Ovary (tissue), 9 donors: ENCODE measurements around the gene ACTN1. TPM values are rescaled to one million over a fixed set of nuclear protein-coding genes. Genes with fewer than 3 reads are reported as not detected.

Source experiments
- DNase-seq, 5 donors: peaks; one replicate each; pipeline ENCODE4 v3.0.0-alpha.2; 2019 to 2020
- H3K27ac ChIP-seq, 2 donors: fragments of 200-600 bp; one replicate each; pipeline versions ENCODE4 v1.5.1 to v1.8.0; 2019 to 2022
- H3K27me3 ChIP-seq: fragments of 200-600 bp; one replicate; pipeline ENCODE4 v1.8.0; 2022
- H3K36me3 ChIP-seq: fragments of 200-600 bp; sonication (generic); one replicate; pipeline ENCODE4 v1.5.1; 2019
- H3K4me1 ChIP-seq: one replicate; pipeline ENCODE4 v1.8.1; 2013; ENCODE audit warnings: mild to moderate bottlenecking, moderate library complexity; ENCODE audit not compliant: insufficient read depth
- H3K4me3 ChIP-seq: fragments of 200-600 bp; sonication (generic); one replicate; pipeline ENCODE4 v1.5.1; 2017
- H3K9me3 ChIP-seq, 2 donors: fragments of 200-600 bp in 1 of 2; sonication (generic) in 1 of 2; one replicate each; pipeline versions ENCODE4 v1.5.1 to v1.8.1; 2013 to 2019; ENCODE audit warnings: mild to moderate bottlenecking in 1 of 2, moderate library complexity in 1 of 2
- EP300 ChIP-seq: sonication (generic); formaldehyde crosslinking; IDR thresholded peaks from one replicate; pipeline ENCODE4 v1.6.1; 2017; ENCODE audit warnings: antibody characterized with exemption
- POLR2A ChIP-seq: fragments of 450-650 bp; IDR thresholded peaks from one replicate; pipeline ENCODE4 v1.6.1; 2017; ENCODE audit warnings: antibody characterized with exemption, mild to moderate bottlenecking, moderate library complexity
- WGBS, 3 donors: extraction: QIAGEN DNeasy Blood & Tissue Kit in 1 of 3; methylation state at CpG; one replicate each; pipeline versions ENCODE4 v1.1.5 to v1.1.7; 2013 to 2017; 5-methylcytosine and 5-hydroxymethylcytosine counted together
- intact Hi-C, 4 donors: fragments of 100-400 bp; cut with DNase I; formaldehyde crosslinking; loops; one replicate each; pipeline versions ENCODE4 v1.11.0 to v1.15.1; 2022 to 2023
- polyA plus RNA-seq, 2 donors: library from polyadenylated mRNA; stranded (reverse); fragments of 200-250 nt in 1 of 2; fragments of 350-450 nt in 1 of 2; fragmentation: Illumina TruSeq in 1 of 2; extraction: RNeasy Lipid Tissue Mini Kit (QIAGEN cat#74804) in 1 of 2; gene quantifications; one replicate each; pipeline ENCODE4 v1.2.3, GENCODE V29; 2013 to 2014
- total RNA-seq, 7 donors: library from RNA; depleted of rRNA in 2 of 7; stranded (reverse); fragments of >200 nt in 2 of 7; fragmentation: NEBNext Ultra II Directional in 3 of 7; extraction: Animal tissue kit (Norgen Biotek cat#: 25700) in 3 of 7; gene quantifications; one replicate each; pipeline versions ENCODE4 v1.1.0 to v1.2.4, GENCODE V29; 2016 to 2023
- TF ChIP-seq, protein P1 (sequence below), 3 donors: fragments of 450-650 bp in 2 of 3; fragments of 200-600 bp in 1 of 3; IDR thresholded peaks; one replicate each; pipeline versions ENCODE4 v1.5.1 to v1.8.0; 2016 to 2022; ENCODE audit warnings: antibody characterized with exemption in 3 of 3, mild to moderate bottlenecking in 1 of 3
- donor health status: DM: no; HTN: no; CAD: no; lungs with moderate emphysema.
- donor health status: DM: no; HTN: no; CAD: no.
- donor health status: Bipolar disorder and iron deficiency.
- donor health status: DM: yes; HTN: yes; CAD: no.
- donor health status: DM: no; HTN: no; CAD: no.
- donor health status: DM: yes; HTN: yes; CAD: no.

The ACTN1 gene
- total and polyA plus RNA-seq, 9 donors = 39.0 to 203 (median 138) TPM

DNA sequence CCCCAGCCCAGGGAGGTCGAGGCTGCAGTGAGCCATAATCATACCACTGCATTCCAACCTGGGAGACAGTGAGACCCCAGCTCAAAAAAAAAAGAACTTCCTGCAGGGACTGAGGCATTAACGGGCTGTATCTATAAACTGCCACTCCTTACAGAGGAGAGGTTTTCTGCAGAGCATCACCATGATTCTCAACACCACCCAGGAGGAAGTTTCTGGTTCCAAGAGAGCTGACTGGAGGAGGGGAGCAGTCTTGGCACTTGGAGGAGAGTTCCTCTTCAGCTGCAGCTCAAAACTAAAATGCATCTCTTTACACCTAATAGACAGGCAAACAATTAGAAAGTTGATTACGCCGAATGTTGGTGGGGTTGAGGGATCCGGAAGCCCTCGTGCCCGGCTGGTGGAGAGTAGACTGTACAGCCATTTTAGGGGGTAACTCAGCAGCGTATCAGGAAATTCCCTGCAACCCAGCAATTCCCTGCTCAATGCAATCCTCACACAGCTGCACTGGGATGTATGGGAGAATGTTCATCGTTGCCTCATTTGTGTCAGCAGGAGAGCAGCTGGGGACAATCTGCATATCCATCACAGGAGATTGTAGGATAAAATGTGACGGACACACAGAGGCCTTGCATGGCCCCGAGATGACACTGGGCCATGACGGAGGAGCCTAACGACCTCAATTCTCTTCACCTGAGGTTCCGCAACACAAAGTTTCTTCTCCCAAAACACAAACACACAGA is 36.6 kb downstream of the ACTN1 start:
- TF ChIP-seq POLR2A = no peak
- no peak for TF ChIP-seq EP300
- TF ChIP-seq, protein P1, sequence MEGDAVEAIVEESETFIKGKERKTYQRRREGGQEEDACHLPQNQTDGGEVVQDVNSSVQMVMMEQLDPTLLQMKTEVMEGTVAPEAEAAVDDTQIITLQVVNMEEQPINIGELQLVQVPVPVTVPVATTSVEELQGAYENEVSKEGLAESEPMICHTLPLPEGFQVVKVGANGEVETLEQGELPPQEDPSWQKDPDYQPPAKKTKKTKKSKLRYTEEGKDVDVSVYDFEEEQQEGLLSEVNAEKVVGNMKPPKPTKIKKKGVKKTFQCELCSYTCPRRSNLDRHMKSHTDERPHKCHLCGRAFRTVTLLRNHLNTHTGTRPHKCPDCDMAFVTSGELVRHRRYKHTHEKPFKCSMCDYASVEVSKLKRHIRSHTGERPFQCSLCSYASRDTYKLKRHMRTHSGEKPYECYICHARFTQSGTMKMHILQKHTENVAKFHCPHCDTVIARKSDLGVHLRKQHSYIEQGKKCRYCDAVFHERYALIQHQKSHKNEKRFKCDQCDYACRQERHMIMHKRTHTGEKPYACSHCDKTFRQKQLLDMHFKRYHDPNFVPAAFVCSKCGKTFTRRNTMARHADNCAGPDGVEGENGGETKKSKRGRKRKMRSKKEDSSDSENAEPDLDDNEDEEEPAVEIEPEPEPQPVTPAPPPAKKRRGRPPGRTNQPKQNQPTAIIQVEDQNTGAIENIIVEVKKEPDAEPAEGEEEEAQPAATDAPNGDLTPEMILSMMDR (IDR thresholded peaks at IDR 0.05) = no peak
- Histone ChIP-seq H3K27me3 (no peaks in the 10 kb centered on the region), H3K9me3 (no peaks in the 10 kb centered on the region), H3K4me3 (no peak overlapping the region), H3K4me1 (peaks cover 27% of the 10 kb centered on the region), H3K36me3 (no peaks in the 10 kb centered on the region), H3K27ac (no peak overlapping the region)
- no peak for DNase-seq
- intact Hi-C loops = no loop called here
- WGBS, 3 donors = 57 to 73% (median 70%) methylated on average over 14 of the region's 14 CpGs

DNA sequence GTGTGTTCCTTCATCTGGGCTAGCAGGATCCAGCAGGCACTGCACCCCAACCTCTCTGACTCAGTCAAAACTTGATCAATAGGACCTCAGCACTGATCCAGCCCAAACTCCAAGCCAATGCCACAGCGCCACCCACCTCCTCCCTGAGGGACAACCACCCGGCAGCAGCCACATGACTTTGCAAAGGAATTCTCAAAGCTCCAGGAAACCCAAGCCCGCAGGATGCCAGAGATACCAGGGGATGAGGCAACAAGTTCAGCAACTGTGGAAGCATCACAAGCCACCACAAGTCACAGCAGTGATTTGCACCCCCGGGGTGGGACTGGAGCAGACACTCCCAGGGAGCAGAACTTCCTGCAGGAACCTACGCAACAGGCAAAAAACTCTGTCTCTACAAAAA is 37.3 kb downstream of the ACTN1 start:
- no peak for DNase-seq
- no peak overlapping the region for H3K4me3 ChIP-seq
- TF ChIP-seq, protein P1 (IDR thresholded peaks at IDR 0.05) = no peak
- TF ChIP-seq EP300 (no peak), POLR2A (no peak)
- no peaks in the 10 kb centered on the region for H3K36me3 ChIP-seq
- no peaks in the 10 kb centered on the region for H3K9me3 ChIP-seq
- no peaks in the 10 kb centered on the region for H3K27me3 ChIP-seq
- WGBS, 3 donors = 55 to 85% (median 55%) methylated on average over 5 of the region's 5 CpGs
- no peak overlapping the region for H3K27ac ChIP-seq
- H3K4me1 ChIP-seq = peaks cover 26% of the 10 kb centered on the region
- intact Hi-C loops = no loop called here

DNA sequence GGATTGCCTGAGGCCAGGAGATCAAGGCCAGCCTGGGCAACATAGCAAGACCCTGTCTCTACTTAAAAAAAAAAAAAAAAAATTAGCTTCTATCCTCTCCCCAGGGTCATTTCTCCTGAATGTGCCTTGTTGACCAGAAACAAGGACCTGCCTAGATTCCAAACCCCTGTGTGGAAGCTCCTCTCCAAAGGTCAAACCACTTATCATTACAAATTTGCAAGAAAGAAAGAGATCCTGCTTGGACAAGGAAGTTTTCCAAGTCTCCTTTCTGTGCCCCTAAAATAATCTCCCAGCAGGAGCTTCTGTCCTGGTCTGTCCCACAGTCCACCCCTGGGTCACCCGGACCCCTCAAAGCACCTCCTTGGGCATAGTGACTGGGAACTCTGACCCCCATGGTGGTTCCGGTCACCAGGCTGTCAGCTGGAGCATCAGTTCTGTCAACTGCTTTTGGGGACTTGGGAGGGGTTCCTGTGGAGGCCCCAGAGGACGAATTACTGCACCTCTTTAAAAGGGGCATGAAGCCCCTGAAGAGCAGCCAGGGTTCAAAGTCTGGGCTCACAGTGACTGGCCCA is 38.4 kb downstream of the ACTN1 start:
- Histone ChIP-seq H3K36me3 (no peaks in the 10 kb centered on the region), H3K4me3 (no peak overlapping the region), H3K9me3 (no peaks in the 10 kb centered on the region), H3K4me1 (peaks cover 32% of the 10 kb centered on the region), H3K27ac (no peak overlapping the region), H3K27me3 (no peaks in the 10 kb centered on the region)
- WGBS, 3 donors = 80 to 91% (median 88%) methylated on average over 3 of the region's 3 CpGs
- intact Hi-C loops = no loop called here
- DNase-seq = no peak
- TF ChIP-seq EP300 (no peak), POLR2A (no peak)
- TF ChIP-seq, protein P1 (IDR thresholded peaks at IDR 0.05) = no peak

DNA sequence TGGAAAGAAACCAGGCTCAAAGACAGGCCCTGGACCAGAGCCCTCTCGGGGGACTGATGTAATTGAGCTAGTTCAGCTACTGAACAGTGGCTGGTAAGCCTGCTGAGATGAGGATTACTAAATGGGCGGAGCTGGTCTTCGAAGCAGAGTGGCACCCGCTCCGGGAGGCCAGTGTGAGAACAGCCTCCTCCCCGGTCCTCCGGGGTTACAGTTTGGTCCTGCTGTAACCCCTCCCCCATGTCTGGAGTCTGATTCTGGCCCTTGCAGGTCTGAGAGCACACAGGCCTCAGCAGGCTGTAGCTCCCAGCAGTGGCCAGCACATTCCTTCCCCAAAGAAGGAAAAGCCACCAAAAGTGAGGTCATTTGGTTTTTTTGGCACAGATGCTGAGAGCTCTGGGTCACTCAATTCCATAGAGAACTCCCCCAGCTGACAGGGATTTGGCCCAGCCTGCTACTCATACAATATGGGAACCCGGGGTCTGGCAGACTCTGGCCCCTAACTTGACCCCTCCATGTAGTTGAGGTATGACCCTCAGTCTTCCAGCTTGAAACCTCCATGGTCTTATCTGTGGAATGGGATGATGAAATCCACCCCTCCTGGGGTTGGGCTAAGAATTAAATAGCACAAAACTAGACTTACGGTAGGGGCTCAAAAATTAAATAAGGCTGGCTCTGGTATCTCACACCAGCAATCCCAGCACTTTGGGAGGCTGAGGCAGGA is 39.0 kb downstream of the ACTN1 start:
- TF ChIP-seq, protein P1 (IDR thresholded peaks at IDR 0.05) = no peak
- TF ChIP-seq POLR2A = no peak
- no peak for TF ChIP-seq EP300
- no peak overlapping the region for H3K4me3 ChIP-seq
- no peaks in the 10 kb centered on the region for H3K9me3 ChIP-seq
- intact Hi-C loops = loop anchor here in 1 of 4 donors (5.0 kb wide), 1 partner anchor 37 kb away; the partner anchor contains the start of gene ACTN1
- peak overlapping the region in 1 of 2 donors; percentile 18 for H3K27ac ChIP-seq
- WGBS, 3 donors = 13 to 27% (median 15%) methylated on average over 9 of the region's 9 CpGs
- H3K27me3 ChIP-seq = no peaks in the 10 kb centered on the region
- no peaks in the 10 kb centered on the region for H3K36me3 ChIP-seq
- peak in 4 of 5 donors; percentile 33 to 66 (median 56) for DNase-seq
- H3K4me1 ChIP-seq = peaks cover 36% of the 10 kb centered on the region
